B cell (primary cell): ENCODE data around the gene EFCAB10. TPM values are rescaled to one million over a fixed set of nuclear protein-coding genes. Genes with fewer than 3 reads are reported as not detected.

ENCODE experiments used
- ATAC-seq: fragments of 200-7000 bp; cut with Tn5 transposase; one replicate; pipeline ENCODE4 v1.10.0; 2021; ENCODE audit warnings: low read depth, mild to moderate bottlenecking, moderate number of reproducible peaks, moderate library complexity
- CTCF ChIA-PET: fragments of 350-600 bp; sonication (Branson Sonifier 250); formaldehyde crosslinking; loops from one replicate; lab custom pipeline; 2021; ENCODE audit warnings: antibody characterized with exemption, inconsistent platforms; lab: Charles Lee
- POLR2A ChIA-PET: fragments of 350-600 bp; sonication (Branson Sonifier 250); formaldehyde crosslinking; loops from one replicate; lab custom pipeline; 2021; ENCODE audit warnings: antibody characterized with exemption; lab: Charles Lee
- DNase-seq: peaks from one replicate; pipeline ENCODE4 v3.0.0; 2013
- H2AFZ ChIP-seq: 2 replicates; pipeline ENCODE4 v1.6.1; 2012; ENCODE audit warnings: mild to moderate bottlenecking, low read depth, low read length; ENCODE audit not compliant: insufficient read depth, poor library complexity, severe bottlenecking
- H3K27ac ChIP-seq, 2 donors: 1 replicate in 1 of 2; 2 replicates in 1 of 2; pipeline ENCODE4 v1.5.1; 2012 to 2013; ENCODE audit warnings: low read length in 2 of 2, mild to moderate bottlenecking in 2 of 2, moderate library complexity in 1 of 2
- H3K27me3 ChIP-seq, 4 experiments: fragments of 200-600 bp in 1 of 4; sonication (generic) in 1 of 4; replicated peaks in 1 of 4; 1 replicate in 2 of 4; 2 replicates in 2 of 4; pipeline versions ENCODE4 v1.6.1 to v1.7.0; 2013 to 2016; ENCODE audit warnings: low read length in 3 of 4, mild to moderate bottlenecking in 2 of 4, mixed read lengths in 1 of 4, moderate library complexity in 1 of 4; ENCODE audit not compliant: insufficient read depth in 4 of 4, control insufficient read depth in 3 of 4; ENCODE audit errors: control extremely low read depth in 1 of 4
- H3K36me3 ChIP-seq, 2 experiments: replicated peaks in 1 of 2; 1 replicate in 1 of 2; 2 replicates in 1 of 2; pipeline versions ENCODE4 v1.6.1 to v1.7.1; 2013; ENCODE audit warnings: low read length in 1 of 2; ENCODE audit not compliant: insufficient read depth in 2 of 2, control insufficient read depth in 1 of 2; ENCODE audit errors: control extremely low read depth in 1 of 2, extremely low read depth in 1 of 2
- H3K4me1 ChIP-seq, 2 donors: fragments of 200-600 bp in 1 of 2; sonication (generic) in 1 of 2; 1 replicate in 1 of 2; 2 replicates in 1 of 2; pipeline versions ENCODE4 v1.5.1 to v1.6.1; 2013 to 2017; ENCODE audit warnings: low read length in 2 of 2; ENCODE audit not compliant: control insufficient read depth in 2 of 2, insufficient read depth in 2 of 2
- H3K4me2 ChIP-seq: replicated peaks from 2 replicates; pipeline ENCODE3; 2012; ENCODE audit warnings: mild to moderate bottlenecking, low read depth, low read length; ENCODE audit not compliant: poor library complexity, severe bottlenecking
- H3K4me3 ChIP-seq, 5 experiments: fragments of 200-600 bp in 1 of 5; sonication (generic) in 1 of 5; 1 replicate in 3 of 5; 2 replicates in 2 of 5; pipeline versions ENCODE4 v1.5.1 to v1.7.0; 2011 to 2016; ENCODE audit warnings: low read length in 4 of 5, mild to moderate bottlenecking in 4 of 5, low read depth in 2 of 5, control low read depth in 1 of 5, moderate library complexity in 1 of 5; ENCODE audit not compliant: insufficient read depth in 1 of 5; ENCODE audit errors: control extremely low read depth in 1 of 5, extremely low read depth in 1 of 5
- H3K79me2 ChIP-seq: fragments of 200-600 bp; sonication (generic); one replicate; pipeline ENCODE4 v1.6.0; 2016; ENCODE audit warnings: low read length; ENCODE audit not compliant: control insufficient read depth, insufficient read depth
- H3K9ac ChIP-seq: fragments of 200-600 bp; sonication (generic); 2 replicates; pipeline ENCODE4 v1.6.1; 2017; ENCODE audit warnings: mild to moderate bottlenecking, low read length, moderate library complexity
- H3K9me3 ChIP-seq, 3 donors: one replicate each; pipeline versions ENCODE4 v1.6.1 to v1.7.1; 2013; ENCODE audit warnings: low read length in 2 of 3; ENCODE audit not compliant: control insufficient read depth in 2 of 3, insufficient read depth in 1 of 3; ENCODE audit errors: control extremely low read depth in 1 of 3
- H4K20me1 ChIP-seq: 2 replicates; pipeline ENCODE4 v1.6.0; 2012; ENCODE audit warnings: mild to moderate bottlenecking, low read length; ENCODE audit not compliant: insufficient read depth, control insufficient read depth, poor library complexity, severe bottlenecking
- H3K27ac Mint-ChIP-seq: one replicate; pipeline ENCODE4 v1.8.0; 2021; ENCODE audit warnings: mixed read lengths
- H3K27me3 Mint-ChIP-seq: one replicate; pipeline ENCODE4 v1.8.0; 2021; ENCODE audit warnings: mixed read lengths
- H3K4me1 Mint-ChIP-seq: one replicate; pipeline ENCODE4 v1.8.0; 2021; ENCODE audit warnings: mixed read lengths
- H3K4me3 Mint-ChIP-seq: one replicate; pipeline ENCODE4 v1.8.0; 2021; ENCODE audit warnings: mixed read lengths
- H3K9me3 Mint-ChIP-seq: one replicate; pipeline ENCODE4 v1.8.0; 2022; ENCODE audit warnings: mixed read lengths; ENCODE audit not compliant: insufficient read depth
- CTCF ChIP-seq: fragments of 200-600 bp; IDR thresholded peaks from one replicate; pipeline ENCODE4 v1.8.0; 2022; ENCODE audit warnings: antibody characterized with exemption, mild to moderate bottlenecking
- EZH2 ChIP-seq: IDR thresholded peaks from 2 replicates; pipeline ENCODE4 v1.6.1; 2012; ENCODE audit warnings: borderline replicate concordance, low read depth, mild to moderate bottlenecking, moderate library complexity, low read length; ENCODE audit not compliant: insufficient read depth, poor library complexity, severe bottlenecking
- WGBS: methylation state at CpG from one replicate; pipeline ENCODE4 v1.1.5; 2013; ENCODE audit warnings: missing lambda C conversion rate; ENCODE audit not compliant: insufficient coverage; 5-methylcytosine and 5-hydroxymethylcytosine counted together
- intact Hi-C: fragments of 100-400 bp; cut with micrococcal nuclease; formaldehyde crosslinking; loops from one replicate; pipeline ENCODE4 v1.10.0; 2022
- polyA plus RNA-seq: library from polyadenylated mRNA; depleted of rRNA; stranded (reverse); fragments of >200 nt; gene quantifications from 2 replicates; pipeline ENCODE4 v1.2.3, GENCODE V29; 2012
- total RNA-seq, 2 donors: library from RNA; stranded (reverse); fragments of 120-200 nt in 1 of 2; gene quantifications; 1 replicate in 1 of 2; 2 replicates in 1 of 2; pipeline versions ENCODE4 v1.2.3 to v1.2.4, GENCODE V29; 2013 to 2022

EFCAB10 gene
- total and polyA plus RNA-seq, 2 donors (not counting 1 experiment from before 2014, with no cell fraction given), result not detected

DNA sequence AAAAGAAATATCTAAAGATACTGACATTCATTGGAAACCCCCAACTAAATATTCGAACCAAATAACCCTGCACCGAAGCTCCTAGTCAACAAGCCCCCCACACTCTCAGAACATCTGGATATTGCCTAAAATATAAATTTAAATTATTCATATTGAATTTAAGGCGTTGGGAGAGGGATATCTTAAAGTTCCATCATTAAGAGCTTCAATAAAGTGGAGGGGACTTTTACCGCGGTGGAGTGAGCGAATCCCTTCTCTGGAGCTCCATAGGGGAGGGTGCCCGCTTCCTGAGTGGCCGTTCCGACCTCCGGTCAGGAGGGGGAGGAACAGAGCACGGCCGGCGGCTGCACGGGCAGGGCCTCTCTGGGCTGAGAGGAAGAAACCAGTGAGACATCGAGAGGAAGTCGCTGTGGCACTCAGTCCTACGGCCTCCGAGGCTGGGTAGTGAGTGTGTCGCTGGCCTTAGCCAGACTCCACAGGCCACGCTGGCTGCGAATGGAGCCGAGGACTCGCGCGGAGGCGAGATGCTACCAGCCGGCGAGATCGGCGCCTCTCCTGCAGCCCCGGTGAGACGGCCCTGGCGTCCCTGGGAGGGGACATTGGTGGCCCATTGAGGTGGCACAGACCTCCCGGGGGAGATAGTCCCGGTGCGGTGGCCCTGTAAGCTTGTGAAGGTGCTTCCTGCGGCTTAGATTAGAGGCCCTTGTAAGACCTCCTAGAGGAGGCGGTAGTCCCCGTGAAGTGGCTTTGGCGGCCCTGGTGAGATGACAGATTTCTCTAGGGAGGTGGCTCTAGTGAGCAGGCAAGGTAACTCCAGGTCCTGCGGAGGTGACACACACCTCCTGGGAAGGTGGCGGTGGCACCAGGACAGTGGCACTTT lies 49.3 kb downstream of the EFCAB10 start, which contains the start of gene RINT1:
Gene RINT1 (plus strand): TSS at position 410 of the 880 bp plus-strand sequence. CDS start 115 bp downstream, at position 525.
- peak within 1 kb of the TSS; percentile 81 to 98 (median 88) for H3K4me3 ChIP-seq
- CTCF ChIA-PET, result interaction anchor here (0.6 to 1.8 kb wide), 16 partner anchors 9 to 610 kb away, joined by 3 to 9 read pairs (median 3); partner anchors contain the start of gene PUS7
- no peaks in the 10 kb centered on the region for H3K9me3 ChIP-seq
- ATAC-seq (peak; percentile 97), DNase-seq (peak; percentile 95)
- H3K79me2 ChIP-seq, result peaks cover 38% of the 10 kb centered on the region
- H2AFZ ChIP-seq, result peak within 1 kb of the TSS; percentile 92
- H3K27me3 Mint-ChIP-seq, result no peaks in the 10 kb centered on the region
- H3K4me1 Mint-ChIP-seq, result peaks cover 24% of the 10 kb centered on the region
- peak within 1 kb of the TSS; percentile 82 for H3K9ac ChIP-seq
- H3K27ac Mint-ChIP-seq, result peak within 1 kb of the TSS; percentile 97
- peak within 1 kb of the TSS; percentile 97 for H3K4me2 ChIP-seq
- TF ChIP-seq CTCF, result peak; percentile 84
- TF ChIP-seq EZH2, result no peak
- peak within 1 kb of the TSS; percentile 92 for H3K4me3 Mint-ChIP-seq
- H3K9me3 Mint-ChIP-seq, result no peaks in the 10 kb centered on the region
- H3K27me3 ChIP-seq, result no peaks in the 10 kb centered on the region
- intact Hi-C loops, result loop anchor here (1.0 to 5.0 kb wide), 7 partner anchors 10 to 1635 kb away; partner anchors contain the start of genes HBP1, KMT2E, ORC5 and PUS7
- peaks cover 2 to 13% of the 10 kb centered on the region in 2 experiments for H3K36me3 ChIP-seq
- WGBS, result 0% methylated on average over 39 of the region's 42 CpGs
- POLR2A ChIA-PET, result interaction anchor here (0.5 to 1.6 kb wide), 8 partner anchors 9 to 580 kb away, joined by 3 to 22 read pairs (median 4); partner anchors contain the start of genes PUS7, SRPK2 and SYPL1
- peak within 1 kb of the TSS; percentile 74 to 91 for H3K27ac ChIP-seq
- H4K20me1 ChIP-seq, result no peaks in the 10 kb centered on the region
- peaks cover 18 to 22% of the 10 kb centered on the region in 2 donors for H3K4me1 ChIP-seq
